HG02642 (cell line): ENCODE data around the gene PPP2R2B.
"Not testable (repeated sequence)": the region's sequence is repeated elsewhere in the genome, so short reads cannot be mapped to it uniquely, and the experiment has no call there.

Experiments
- ATAC-seq: cut with Tn5 transposase; IDR thresholded peaks from one replicate; pipeline ENCODE4 v1.9.1; 2021; ENCODE audit warnings: mild to moderate bottlenecking; ENCODE audit not compliant: unreplicated experiment, poor library complexity

PPP2R2B gene

DNA sequence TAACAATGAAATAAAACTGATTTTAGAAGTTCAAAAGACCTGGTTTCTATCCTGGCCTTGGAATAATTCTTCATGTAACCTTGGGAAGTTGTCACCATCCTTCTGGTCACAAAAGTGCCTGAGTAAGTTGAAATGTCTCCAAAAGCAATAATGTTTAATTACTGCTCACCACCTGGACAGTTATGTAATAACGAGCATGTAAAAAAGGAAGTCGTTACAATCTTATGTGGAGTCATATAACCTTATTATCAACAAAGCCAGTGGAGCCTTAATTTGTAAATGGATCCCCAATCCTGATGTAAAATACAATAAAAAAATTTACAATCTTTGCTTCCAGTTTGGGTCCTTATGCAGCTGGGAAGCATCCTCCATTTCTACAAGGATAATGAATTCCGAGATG lies 298.3 kb downstream of the PPP2R2B start:
- ATAC-seq = no peak

DNA sequence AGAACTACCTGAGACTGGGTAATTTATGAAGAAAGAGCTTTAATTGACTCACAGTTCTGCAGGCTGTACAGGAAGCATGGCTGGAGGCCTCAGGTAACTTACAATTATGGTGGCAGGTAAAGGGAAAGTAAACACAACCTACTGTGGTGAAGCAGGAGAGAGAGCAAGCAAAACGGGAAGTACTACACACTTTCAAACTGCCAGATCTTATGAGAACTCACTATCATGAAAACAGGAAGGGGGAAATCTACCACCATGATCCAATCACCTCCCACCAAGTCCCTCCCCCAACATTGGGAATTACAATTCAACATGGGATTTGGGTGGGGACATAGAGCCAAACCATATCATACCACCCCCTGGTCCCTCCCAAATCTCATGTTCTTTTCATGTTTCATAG lies 303.8 kb downstream of the PPP2R2B start:
- ATAC-seq = no peak

- ATAC-seq = no peak
These were observed 310.4 kb downstream of the PPP2R2B start for GRCh38 chr5:146568161-146568560.

DNA sequence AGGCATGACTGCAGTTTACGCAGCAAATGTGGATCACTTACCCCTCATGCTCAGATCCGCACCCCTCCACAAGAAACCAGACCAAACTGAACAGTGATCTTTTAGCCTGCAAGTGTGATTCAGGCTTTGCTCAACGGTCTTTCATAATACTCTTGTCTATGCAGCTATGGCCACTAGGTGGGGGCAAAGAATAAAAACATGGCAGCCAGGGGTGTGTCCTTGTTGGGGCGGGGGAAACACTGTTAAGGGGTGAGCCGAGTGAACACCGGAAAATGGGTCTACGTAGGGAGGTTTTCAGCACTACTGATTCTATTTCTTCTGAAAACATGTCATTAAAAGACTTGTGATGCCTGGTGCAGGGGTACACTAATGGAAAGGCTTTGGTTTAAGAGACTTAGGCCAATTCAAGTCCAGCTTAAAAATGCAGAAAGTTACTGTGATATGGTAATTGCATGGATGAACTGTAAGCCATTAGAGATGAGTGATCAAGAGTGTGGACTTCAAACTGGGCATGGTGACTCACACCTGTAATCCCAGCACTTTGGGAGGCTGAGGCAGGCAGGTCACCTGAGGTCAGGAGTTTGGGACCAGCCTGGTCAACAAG lies 312.7 kb downstream of the PPP2R2B start:
- peak; percentile 96 for ATAC-seq

GRCh38 chr5:146564007-146564762 lies 314.4 kb downstream of the PPP2R2B start:
- ATAC-seq = no peak

- ATAC-seq = no peak
These were observed 316.1 kb downstream of the PPP2R2B start for GRCh38 chr5:146562461-146562860.

- ATAC-seq = no peak
These were observed 316.8 kb downstream of the PPP2R2B start for GRCh38 chr5:146561711-146562110.

DNA sequence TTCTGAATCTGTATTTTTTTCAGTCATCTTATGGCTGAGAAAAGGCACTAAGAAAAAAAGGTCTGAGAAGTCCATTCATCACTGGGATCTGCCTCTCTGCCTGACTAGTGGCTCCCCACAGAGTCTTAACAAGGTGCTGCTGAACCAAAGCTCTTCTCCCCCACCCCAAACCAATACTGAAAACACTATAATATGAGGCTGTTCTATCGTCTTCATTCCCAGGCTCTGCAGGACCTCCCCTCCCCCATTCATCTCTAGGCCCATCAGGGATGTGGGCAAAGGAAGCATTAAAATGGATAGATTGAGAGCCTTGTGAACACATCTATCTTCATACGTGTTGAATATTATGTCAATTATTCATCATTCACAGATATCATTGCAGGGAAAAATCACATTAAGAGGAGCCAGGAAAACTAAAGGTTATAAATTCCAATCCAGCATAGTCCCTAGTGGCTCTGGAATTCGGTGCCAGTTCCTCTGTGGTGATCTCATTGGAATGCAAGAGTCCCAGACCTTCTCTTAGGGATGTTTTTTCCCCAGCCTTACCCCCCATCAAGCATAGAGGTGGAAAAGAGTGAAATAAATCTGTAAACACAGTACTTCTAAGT lies 318.2 kb downstream of the PPP2R2B start:
- no peak for ATAC-seq

- not testable (repeated sequence) for ATAC-seq
These were observed 321.7 kb downstream of the PPP2R2B start for GRCh38 chr5:146556884-146557283.

GRCh38 chr5:146553446-146553845 lies 325.1 kb downstream of the PPP2R2B start:
- no peak for ATAC-seq

GRCh38 chr5:146549615-146550014 lies 328.9 kb downstream of the PPP2R2B start:
- no peak for ATAC-seq

DNA sequence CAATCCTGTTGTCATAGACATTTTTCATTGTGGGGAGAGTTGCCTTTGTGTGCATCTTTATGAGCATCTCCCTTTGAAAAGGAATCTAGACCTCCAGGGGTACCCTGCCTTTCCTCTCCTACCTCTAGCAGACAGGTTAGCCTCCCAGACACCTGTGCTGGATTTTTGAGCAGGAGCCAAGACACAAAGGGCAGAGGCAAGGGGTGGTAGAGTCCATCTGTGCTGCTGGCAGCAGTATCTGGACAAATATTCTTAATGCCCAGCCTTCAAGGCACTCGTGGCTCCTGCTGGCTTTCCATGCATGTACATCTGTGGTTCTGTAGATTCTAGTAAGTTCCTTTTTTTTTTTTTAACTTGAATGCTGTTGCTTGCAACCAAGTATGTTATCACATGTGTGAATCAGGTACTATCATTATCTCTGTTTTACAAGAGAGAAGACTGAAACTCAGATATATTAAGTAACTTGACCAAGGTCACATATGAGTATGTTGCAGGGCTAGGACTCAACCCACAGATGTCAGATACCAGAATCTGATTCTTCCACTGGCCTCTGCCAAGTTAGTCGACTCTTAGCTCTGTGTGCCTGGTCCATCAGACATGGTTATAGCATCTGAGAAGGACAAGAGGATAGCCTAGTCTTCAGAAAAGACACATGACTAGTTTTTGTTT lies 329.6 kb downstream of the PPP2R2B start:
- no peak for ATAC-seq

- ATAC-seq = no peak
These were observed 334.3 kb downstream of the PPP2R2B start for GRCh38 chr5:146544232-146544631.

DNA sequence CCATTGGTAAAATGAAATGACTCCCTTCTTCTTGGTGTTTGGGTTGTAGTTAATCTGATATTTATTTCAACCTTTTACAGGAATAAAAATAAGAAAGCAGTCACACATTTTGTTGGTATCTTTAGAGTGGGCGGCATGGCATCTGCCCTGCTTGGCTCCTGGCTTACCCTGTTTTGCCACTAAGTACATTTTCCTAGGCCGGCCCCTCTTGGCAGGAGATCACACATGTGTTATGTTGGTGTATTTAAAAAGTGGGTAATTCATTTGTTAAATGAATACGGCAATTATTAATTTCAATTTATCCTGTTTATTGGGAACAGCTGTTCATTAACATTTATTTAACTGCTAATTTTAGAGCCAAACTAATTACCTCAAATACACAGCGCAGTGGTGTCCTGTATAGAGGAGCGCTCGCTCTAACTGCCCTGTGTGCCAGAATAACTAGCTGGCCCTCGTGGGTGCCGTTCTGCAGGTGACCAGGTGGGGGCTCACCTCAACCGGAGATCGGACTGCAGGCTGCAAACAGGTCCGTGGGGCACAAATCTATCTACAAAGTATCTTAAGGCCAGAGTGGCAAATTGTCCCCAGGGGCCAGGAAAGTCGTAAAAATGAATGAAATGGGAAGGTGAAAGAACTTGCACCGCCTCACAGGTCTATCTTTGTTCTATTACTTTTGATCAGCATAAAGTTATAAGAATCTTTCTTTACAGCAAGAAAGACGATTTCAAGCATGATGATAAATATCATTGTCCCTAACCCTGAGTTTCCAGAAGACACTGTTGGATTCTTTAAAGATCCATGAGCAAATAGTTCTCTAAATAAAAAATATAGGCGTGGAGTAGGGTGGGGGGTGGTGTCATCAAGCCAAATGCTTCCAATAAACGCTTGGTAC lies 336.4 kb downstream of the PPP2R2B start:
- peak; percentile 98 for ATAC-seq

DNA sequence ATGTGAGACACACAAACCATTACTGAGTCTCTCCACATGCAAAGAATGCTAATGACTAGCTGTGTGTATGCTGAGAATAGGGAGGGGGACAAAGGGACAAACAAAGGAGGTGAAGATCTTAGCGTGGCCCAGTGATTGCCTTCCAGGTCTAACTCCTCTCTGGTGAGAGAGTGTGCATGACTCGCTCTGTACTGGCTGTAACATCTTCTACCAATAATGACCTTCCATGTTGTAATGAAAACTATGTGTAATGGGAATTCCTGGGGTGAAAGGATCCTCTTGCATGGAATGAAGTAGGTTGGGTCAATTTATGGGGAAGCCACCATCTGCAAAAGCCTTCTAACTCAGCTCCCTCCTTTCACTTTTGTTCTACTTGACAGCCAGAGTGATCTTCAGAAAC lies 338.1 kb downstream of the PPP2R2B start:
- no peak for ATAC-seq

DNA sequence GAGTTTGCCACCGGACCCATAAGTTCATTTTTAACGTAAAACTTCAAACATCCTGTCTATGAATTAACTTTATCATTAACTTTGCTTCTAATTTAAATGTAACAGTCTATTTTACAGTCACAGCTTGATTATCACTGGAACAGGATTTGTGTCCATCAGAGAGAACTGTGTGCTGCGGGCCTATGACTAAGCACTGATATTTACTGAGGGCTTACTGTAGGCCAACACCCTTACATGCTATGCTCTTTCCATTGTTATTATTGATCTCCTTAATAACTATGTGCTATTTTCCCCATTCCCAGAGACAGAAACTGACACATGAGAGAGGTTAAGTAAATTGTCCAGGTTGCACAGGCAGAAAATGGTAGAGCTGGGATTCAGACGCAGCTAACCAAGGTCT lies 338.6 kb downstream of the PPP2R2B start:
- ATAC-seq = no peak

GRCh38 chr5:146538432-146538831 lies 340.1 kb downstream of the PPP2R2B start:
- ATAC-seq = no peak

DNA sequence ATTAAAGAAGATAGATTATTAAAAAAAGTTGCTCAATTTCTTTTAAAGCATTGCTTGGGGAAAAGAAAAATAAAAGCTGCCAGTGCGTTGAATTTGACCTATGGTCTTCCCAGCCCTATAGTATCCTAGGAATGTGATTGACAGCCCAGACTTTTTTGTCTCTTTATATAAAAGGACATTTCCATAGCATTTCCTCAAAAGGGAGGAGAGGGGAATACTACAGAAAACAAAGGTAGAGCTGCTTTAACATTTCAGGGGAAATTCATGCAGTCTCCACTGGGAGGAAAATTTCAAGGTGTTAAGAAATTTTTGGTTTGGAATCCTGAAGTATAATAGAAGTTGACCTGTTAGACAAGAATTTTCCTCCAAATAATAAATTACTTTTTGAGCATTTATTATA lies 344.7 kb downstream of the PPP2R2B start:
- no peak for ATAC-seq

GRCh38 chr5:146533260-146533857 lies 345.2 kb downstream of the PPP2R2B start:
- peak; percentile 94 for ATAC-seq
